Effector memory CD4-positive, alpha-beta T cell (primary cell): ENCODE data around the gene NCAPH2.
A peak's percentile ranks its signal among the peaks of the same experiment; 100 is the strongest.

Source experiments
- DNase-seq, 3 donors: peaks; one replicate each; pipeline ENCODE4 v3.0.0-alpha.2; 2020
- H3K27ac ChIP-seq: 2 replicates; pipeline ENCODE4 v1.7.0; 2013; ENCODE audit warnings: mild to moderate bottlenecking, low read length, moderate library complexity; ENCODE audit not compliant: insufficient read depth, poor library complexity, severe bottlenecking
- H3K27me3 ChIP-seq: replicated peaks from 2 replicates; pipeline ENCODE4 v1.7.0; 2013; ENCODE audit warnings: mild to moderate bottlenecking, low read length; ENCODE audit not compliant: insufficient read depth, control insufficient read depth, poor library complexity, severe bottlenecking
- H3K36me3 ChIP-seq: 2 replicates; pipeline ENCODE4 v1.7.0; 2013; ENCODE audit warnings: mild to moderate bottlenecking, low read length, moderate library complexity; ENCODE audit not compliant: control insufficient read depth, insufficient read depth
- H3K4me1 ChIP-seq: 2 replicates; pipeline ENCODE4 v1.7.0; 2013; ENCODE audit warnings: low read length, mild to moderate bottlenecking; ENCODE audit not compliant: control insufficient read depth, insufficient read depth, poor library complexity, severe bottlenecking
- H3K4me3 ChIP-seq: 2 replicates; pipeline ENCODE4 v1.7.0; 2013; ENCODE audit warnings: low read length, low read depth, mild to moderate bottlenecking; ENCODE audit not compliant: insufficient read depth, poor library complexity, severe bottlenecking
- H3K9me3 ChIP-seq: 2 replicates; pipeline ENCODE4 v1.7.0; 2013; ENCODE audit warnings: mild to moderate bottlenecking, low read length, moderate library complexity; ENCODE audit not compliant: control insufficient read depth

The NCAPH2 gene

DNA sequence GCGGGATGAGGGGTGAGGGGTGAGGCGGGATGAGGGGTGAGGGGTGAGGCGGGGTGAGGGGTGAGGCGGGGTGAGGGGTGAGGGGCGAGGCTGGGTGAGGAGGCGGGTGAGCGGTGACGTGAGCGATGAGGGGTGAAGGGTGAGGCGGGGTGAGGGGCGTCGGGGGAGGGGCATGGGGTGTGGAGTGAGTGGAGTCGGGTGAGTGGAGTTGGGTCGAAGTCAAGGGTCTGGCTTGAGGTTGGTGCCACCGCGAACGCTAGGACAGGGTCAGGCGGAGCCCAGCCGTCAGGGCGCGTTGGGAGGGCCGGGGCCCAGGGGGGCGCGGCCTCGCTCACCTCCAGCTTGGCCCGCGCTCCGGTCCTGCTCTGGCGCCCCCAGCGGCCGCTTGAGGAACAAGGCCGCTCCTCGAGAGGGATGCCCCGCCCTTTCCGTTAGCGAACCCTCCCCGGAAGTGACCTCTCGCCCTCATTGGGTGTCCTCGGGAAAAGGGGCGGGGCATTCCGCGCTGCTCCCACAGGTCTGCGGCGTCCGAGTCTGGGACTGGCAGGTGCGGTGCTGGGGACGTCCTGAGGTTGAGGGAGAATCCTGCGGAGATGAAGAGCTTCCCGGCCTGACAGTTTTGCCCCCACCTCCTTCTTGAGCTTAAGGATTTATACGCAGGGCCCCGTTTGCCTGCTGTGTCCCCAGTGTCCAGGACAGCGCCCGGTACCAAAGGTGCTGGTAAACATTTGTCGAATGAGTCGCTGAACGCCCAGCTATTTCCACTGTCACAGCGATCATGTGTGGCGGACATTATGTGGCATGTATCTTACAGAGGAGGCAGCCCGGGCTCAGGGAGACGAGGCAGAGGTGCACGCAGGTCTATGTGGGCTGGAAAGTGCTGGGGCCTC lies 54.7 kb downstream of the NCAPH2 start, which contains the start of gene SYCE3:
Gene SYCE3 (minus strand): TSS at position 397 of the 890 bp plus-strand sequence. CDS start 6,514 bp downstream, outside the sequence.
- H3K27ac ChIP-seq = peak within 1 kb of the TSS; percentile 55
- peak; percentile 91 to 96 (median 96) for DNase-seq
- no peaks in the 10 kb centered on the region for H3K27me3 ChIP-seq
- H3K9me3 ChIP-seq = no peaks in the 10 kb centered on the region
- no peaks in the 10 kb centered on the region for H3K36me3 ChIP-seq
- peaks cover 8% of the 10 kb centered on the region for H3K4me1 ChIP-seq
- peak within 1 kb of the TSS; percentile 65 for H3K4me3 ChIP-seq

DNA sequence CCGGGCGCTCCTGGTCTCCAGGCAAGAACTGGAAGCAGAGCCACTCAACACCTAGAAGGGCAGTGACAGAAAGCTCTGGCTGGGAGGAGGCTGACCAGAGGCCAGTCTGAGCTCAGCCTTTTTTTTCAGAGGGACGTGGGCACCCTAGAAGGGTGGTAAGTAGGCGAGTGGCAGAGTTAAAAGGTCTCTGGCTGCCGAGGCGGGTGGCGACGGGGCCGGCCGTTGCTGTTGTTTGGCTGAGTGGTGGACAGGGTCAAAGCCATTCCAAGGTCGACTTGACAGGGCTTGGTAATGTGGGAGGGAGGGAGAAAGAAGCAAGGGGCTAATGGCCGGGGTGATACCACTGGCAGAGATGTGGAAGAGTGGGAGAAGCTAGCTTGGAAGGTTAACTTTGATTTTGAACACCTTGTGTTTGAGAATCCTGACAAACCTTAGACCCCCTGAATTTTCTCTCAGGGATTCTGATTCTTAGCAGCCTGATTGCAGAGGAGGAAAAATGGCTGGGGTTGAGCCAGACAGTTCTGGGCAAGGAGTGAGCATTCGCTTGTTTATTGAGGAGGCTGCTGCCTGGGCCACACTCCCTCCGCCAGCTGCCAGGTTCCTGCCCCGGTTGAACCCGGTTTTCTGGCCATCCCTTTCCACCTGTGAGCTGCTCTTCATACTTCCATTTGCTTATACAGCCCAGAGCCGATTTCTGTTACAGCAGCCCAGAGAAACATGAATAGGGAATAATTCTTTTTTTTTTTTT lies 55.6 kb downstream of the NCAPH2 start:
- peak overlapping the region; percentile 55 for H3K27ac ChIP-seq
- H3K27me3 ChIP-seq = no peaks in the 10 kb centered on the region
- no peak for DNase-seq
- no peaks in the 10 kb centered on the region for H3K9me3 ChIP-seq
- no peaks in the 10 kb centered on the region for H3K36me3 ChIP-seq
- H3K4me1 ChIP-seq = peaks cover 8% of the 10 kb centered on the region
- peak overlapping the region; percentile 65 for H3K4me3 ChIP-seq

DNA sequence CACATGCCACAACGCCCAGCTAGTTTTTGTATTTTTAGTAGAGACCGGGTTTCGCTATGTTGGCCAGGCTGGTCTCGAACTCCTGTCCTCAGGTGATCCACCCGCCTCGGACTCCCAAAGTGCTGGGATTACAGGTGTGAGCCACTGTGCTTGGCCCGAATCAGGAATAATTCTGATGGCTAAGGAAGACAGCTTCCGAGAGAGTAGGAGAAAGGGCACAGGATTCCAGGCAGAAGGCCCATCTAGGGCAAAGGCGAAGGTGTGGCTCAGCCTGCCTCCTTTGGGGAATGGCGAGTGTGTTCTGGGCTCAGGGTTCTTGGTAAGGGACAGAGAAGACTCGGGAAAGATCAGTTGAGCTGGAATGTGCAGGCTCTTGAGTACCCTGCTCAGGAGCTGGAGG lies 56.3 kb downstream of the NCAPH2 start:
- H3K4me3 ChIP-seq = no peak overlapping the region
- H3K9me3 ChIP-seq = no peaks in the 10 kb centered on the region
- no peaks in the 10 kb centered on the region for H3K36me3 ChIP-seq
- no peaks in the 10 kb centered on the region for H3K27me3 ChIP-seq
- DNase-seq = no peak
- H3K4me1 ChIP-seq = peaks cover 8% of the 10 kb centered on the region
- H3K27ac ChIP-seq = no peak overlapping the region

DNA sequence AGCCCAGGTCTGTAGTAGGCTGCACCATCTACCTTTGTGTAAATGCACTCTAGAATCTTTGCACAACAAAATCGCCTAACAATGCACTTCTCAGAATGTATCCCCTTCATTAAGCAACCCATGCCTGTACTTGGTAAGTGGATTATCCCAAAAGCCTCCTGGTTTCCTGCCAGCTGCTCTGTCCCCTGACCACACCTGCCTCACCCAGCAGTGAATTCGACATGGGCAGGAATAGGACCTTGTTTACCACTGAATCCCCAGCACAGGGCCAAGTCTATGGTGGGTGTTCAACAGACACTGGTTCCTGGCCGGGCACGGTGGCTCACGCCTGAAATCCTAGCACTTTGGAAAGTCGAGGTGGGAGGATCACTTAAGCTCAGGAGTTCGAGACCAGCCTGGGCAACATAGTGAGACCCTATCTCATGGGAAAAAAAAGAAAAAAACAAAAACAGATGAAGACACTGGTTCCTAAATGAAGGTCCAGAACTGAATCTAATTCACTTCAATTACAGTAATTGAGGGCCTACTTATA lies 59.8 kb downstream of the NCAPH2 start:
- H3K9me3 ChIP-seq = no peaks in the 10 kb centered on the region
- peaks cover 8% of the 10 kb centered on the region for H3K4me1 ChIP-seq
- no peak overlapping the region for H3K4me3 ChIP-seq
- DNase-seq = no peak
- H3K36me3 ChIP-seq = peaks cover 25% of the 10 kb centered on the region
- H3K27me3 ChIP-seq = no peaks in the 10 kb centered on the region
- no peak overlapping the region for H3K27ac ChIP-seq

DNA sequence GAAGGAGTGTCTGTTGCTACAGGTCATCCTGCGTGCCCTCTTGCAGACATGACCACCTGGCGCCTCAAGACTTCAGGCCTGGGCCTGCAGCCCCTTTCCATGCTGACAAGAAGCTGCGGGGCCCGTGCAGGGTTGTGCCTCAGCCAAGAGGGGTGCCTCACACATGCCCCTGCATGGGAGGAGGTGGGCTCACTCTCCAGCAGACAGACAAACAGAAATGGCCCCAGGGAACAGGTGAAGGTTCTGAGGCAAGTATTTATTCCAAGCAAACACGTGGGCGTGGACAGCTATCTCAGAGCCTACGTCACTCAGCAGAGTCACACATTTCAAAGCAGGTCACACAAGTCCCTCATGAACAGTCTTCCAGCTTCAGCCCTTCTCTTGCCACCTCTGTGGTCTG lies 60.6 kb downstream of the NCAPH2 start:
- peaks cover 28% of the 10 kb centered on the region for H3K36me3 ChIP-seq

DNA sequence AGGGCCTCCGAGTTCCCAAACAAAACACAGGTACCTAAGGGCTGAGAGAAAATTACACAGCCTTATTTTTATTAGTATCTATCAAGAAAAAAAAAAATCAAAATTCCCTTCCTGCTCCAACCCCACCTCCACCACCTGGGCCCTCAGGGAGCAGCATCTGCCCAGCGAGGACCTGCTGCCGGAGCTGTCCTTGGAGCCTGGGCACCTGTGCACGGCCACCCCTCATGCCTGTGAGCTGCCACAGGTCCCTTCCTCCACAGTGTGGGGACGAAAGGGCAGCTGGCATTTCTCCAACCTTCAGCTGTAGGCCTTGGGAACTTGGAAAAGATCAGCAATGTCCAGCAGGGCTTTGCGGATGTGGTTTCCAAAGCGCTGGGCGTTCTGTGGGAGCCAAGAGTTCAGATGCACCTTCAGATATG lies 61.0 kb downstream of the NCAPH2 start:
- H3K9me3 ChIP-seq = no peaks in the 10 kb centered on the region
- H3K4me3 ChIP-seq = no peak overlapping the region
- no peaks in the 10 kb centered on the region for H3K27me3 ChIP-seq
- peaks cover 28% of the 10 kb centered on the region for H3K36me3 ChIP-seq
- H3K27ac ChIP-seq = no peak overlapping the region
- no peaks in the 10 kb centered on the region for H3K4me1 ChIP-seq
- DNase-seq = no peak

More for the DNA sequence above, 60.6 kb downstream of the NCAPH2 start:
- no peak for DNase-seq
- Histone ChIP-seq H3K9me3 (no peaks in the 10 kb centered on the region), H3K27ac (no peak overlapping the region), H3K27me3 (no peaks in the 10 kb centered on the region), H3K4me1 (peaks cover 3% of the 10 kb centered on the region), H3K4me3 (no peak overlapping the region)

DNA sequence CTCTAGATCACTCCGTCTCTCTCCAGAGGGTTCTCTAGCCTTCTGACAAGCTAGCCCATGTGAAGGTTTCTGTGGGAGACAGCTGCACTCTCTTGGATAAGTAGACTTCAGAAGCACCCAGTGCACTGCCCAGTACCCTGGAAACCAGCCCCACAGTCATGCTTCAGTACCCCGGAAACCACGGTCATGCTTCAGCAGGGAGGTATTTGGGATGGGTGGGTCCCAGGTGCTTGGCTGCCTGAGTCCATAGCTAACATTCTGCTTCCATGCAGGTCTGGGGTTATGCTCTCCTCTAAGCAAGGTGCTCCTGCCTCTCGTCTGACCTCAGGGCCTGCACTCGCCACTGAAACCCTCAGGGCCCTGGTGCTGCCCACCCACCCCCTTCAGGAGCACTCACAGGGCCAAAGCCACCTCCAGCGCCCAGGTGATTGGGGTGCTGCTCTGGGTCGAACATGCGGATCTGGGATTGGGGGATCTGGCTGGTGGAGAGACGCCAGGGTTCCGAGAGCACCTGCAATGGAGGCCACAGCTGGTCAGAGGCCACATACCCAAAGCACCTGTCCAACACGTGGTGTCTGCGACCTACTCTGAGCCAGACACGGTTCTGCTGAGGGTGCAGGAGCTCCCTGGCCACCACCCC lies 62.0 kb downstream of the NCAPH2 start:
- H3K9me3 ChIP-seq = no peaks in the 10 kb centered on the region
- peaks cover 28% of the 10 kb centered on the region for H3K36me3 ChIP-seq
- H3K4me1 ChIP-seq = no peaks in the 10 kb centered on the region
- no peak for DNase-seq
- H3K27ac ChIP-seq = no peak overlapping the region
- H3K27me3 ChIP-seq = no peaks in the 10 kb centered on the region
- H3K4me3 ChIP-seq = no peak overlapping the region

DNA sequence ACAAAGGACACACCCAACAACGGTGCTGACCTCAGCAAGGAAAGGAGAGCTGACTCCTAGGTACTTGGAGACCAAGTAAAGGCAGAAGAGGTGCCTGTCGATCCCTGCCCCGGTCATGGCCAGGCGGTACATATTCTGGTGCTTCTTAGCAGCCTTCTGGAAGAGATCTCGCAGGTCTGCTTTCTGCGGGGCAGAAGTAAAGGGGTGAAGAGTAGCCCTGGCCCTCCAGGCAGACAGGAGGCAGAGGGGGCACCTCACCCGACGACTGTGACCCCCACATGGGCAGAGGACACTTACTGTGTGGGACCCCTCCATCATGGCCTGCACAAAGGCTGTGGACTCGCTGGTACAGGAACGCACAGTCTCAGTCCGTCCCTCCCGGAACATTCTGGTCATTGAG lies 62.8 kb downstream of the NCAPH2 start:
- H3K27ac ChIP-seq = no peak overlapping the region
- no peak overlapping the region for H3K4me3 ChIP-seq
- no peak for DNase-seq
- H3K36me3 ChIP-seq = peaks cover 28% of the 10 kb centered on the region
- no peaks in the 10 kb centered on the region for H3K4me1 ChIP-seq
- no peaks in the 10 kb centered on the region for H3K27me3 ChIP-seq
- H3K9me3 ChIP-seq = no peaks in the 10 kb centered on the region

DNA sequence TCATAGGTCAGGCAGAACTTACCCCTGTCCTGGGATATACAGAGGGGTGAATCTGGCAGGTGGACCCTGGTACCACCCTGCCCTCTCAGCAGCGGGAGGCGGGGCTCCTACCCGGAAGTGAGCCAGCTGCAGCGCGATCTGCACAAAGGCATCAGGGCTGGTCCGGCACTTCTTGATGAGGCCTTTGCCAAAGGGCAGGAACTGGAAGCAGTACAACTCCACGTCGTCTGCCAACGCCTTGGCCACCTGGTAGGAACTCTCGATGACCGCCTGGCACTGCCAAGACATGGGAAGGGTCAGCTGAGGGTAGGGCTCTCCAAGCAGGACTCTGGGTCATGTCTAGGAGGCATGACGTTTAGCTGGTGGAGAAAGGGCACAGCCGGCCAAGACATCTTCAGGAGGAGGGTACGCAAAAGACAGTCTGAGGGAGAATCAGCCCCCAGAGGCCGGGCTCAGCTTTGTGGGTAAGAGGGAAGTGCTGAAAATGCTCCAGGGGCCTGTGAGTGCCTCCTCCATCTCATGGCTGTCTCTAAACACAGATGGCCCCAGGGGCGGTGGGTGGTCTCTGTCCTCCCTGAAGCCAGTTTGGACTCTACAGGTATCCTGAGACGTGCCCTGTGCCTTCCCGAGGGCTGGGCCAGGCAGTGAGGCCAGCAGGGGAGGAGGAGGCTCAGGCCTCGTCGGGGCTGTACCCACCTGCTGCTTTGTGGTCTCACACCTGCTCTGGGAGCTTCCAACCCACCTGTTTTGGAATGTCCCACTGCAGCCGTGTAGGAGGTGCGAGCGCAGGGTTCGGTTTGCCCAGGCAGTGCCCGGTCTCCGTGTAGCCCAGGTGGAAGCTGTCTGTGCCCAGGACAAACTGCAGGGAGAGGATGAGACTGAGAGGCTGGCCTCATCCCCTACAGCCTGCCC lies 63.5 kb downstream of the NCAPH2 start:
- no peaks in the 10 kb centered on the region for H3K27me3 ChIP-seq
- H3K4me1 ChIP-seq = no peaks in the 10 kb centered on the region
- no peak overlapping the region for H3K27ac ChIP-seq
- DNase-seq = no peak
- H3K4me3 ChIP-seq = no peak overlapping the region
- H3K36me3 ChIP-seq = peaks cover 28% of the 10 kb centered on the region
- H3K9me3 ChIP-seq = no peaks in the 10 kb centered on the region
